Measurements from ENCODE around the gene PTBP1. TPM values are rescaled to one million over a fixed set of nuclear protein-coding genes. Genes with fewer than 3 reads are reported as not detected.

Gene PTBP1
- polyA plus RNA-seq, 3 donors, result 62.4 to 117 (median 81.6) TPM

GRCh38 chr19:772063-772462, 25.2 kb upstream of the PTBP1 start:
- H3K27me3 ChIP-seq (ENCODE audit: control insufficient read depth in 2 of 2, insufficient read depth in 2 of 2, low read length in 2 of 2), result no peaks in the 10 kb centered on the region
- peaks cover 0 to 3% (median 0%) of the 10 kb centered on the region in 7 donors for H3K9me3 Mint-ChIP-seq
- DNase-seq, result no peak
- H3K4me3 ChIP-seq (replicated peaks in 1 of 3; ENCODE audit: low read depth in 2 of 3, low read length in 3 of 3), result no peak overlapping the region
- peaks cover 4% of the 10 kb centered on the region for H3K4me1 Mint-ChIP-seq
- no peak for TF ChIP-seq CTCF (IDR thresholded peaks at IDR 0.05)
- no peak overlapping the region for H3K4me3 Mint-ChIP-seq
- H4K20me1 ChIP-seq (ENCODE audit: insufficient read depth, low read length), result no peaks in the 10 kb centered on the region
- peaks cover 4 to 15% (median 14%) of the 10 kb centered on the region in 3 donors for H3K27me3 Mint-ChIP-seq (ENCODE audit: low read depth in 3 of 3)
- H2AFZ ChIP-seq (ENCODE audit: insufficient read depth, low read depth, low read length, poor library complexity, severe bottlenecking), result no peak overlapping the region
- H3K9me3 ChIP-seq (replicated peaks in 1 of 2; ENCODE audit: control insufficient read depth in 1 of 2, insufficient read depth in 1 of 2, low read length in 2 of 2), result no peaks in the 10 kb centered on the region
- no peak overlapping the region for H3K9ac ChIP-seq (ENCODE audit: insufficient read depth, low read length, poor library complexity, severe bottlenecking)
- no peak overlapping the region for H3K4me2 ChIP-seq (replicated peaks; ENCODE audit: extremely low read depth, low read length, poor library complexity, severe bottlenecking)
- 83% methylated on average over 4 of the region's 5 CpGs for WGBS (ENCODE audit: insufficient coverage)
- peaks cover 0 to 3% of the 10 kb centered on the region in 2 donors for H3K4me1 ChIP-seq (ENCODE audit: control insufficient read depth in 1 of 2, insufficient read depth in 2 of 2, low read length in 2 of 2)
- no peaks in the 10 kb centered on the region for H3K36me3 Mint-ChIP-seq
- no peaks in the 10 kb centered on the region for H3K36me3 ChIP-seq (replicated peaks in 1 of 2; ENCODE audit: control insufficient read depth in 1 of 2, insufficient read depth in 2 of 2, low read length in 2 of 2)
- H3K79me2 ChIP-seq (ENCODE audit: insufficient read depth, low read length), result no peaks in the 10 kb centered on the region
- no peak overlapping the region for H3K27ac ChIP-seq (ENCODE audit: low read depth in 1 of 2, low read length in 2 of 2)
- intact Hi-C loops (cut with micrococcal nuclease), result loop anchor here (5.0 to 10.0 kb wide), 3 partner anchors 80 to 213 kb away; partner anchors contain the start of genes WDR18 (in 2 of the 2) and ELANE (in 1 of the 2)
- no peak overlapping the region for H3K27ac Mint-ChIP-seq

GRCh38 chr19:772730-773436, 24.4 kb upstream of the PTBP1 start:
- Histone ChIP-seq H3K27ac (ENCODE audit: low read depth in 1 of 2, low read length in 2 of 2) (no peak overlapping the region), H3K27me3 (ENCODE audit: control insufficient read depth in 2 of 2, insufficient read depth in 2 of 2, low read length in 2 of 2) (no peaks in the 10 kb centered on the region), H3K79me2 (ENCODE audit: insufficient read depth, low read length) (no peaks in the 10 kb centered on the region), H4K20me1 (ENCODE audit: insufficient read depth, low read length) (no peaks in the 10 kb centered on the region), H2AFZ (ENCODE audit: insufficient read depth, low read depth, low read length, poor library complexity, severe bottlenecking) (no peak overlapping the region), H3K4me2 (replicated peaks; ENCODE audit: extremely low read depth, low read length, poor library complexity, severe bottlenecking) (no peak overlapping the region), H3K4me1 (ENCODE audit: control insufficient read depth in 1 of 2, insufficient read depth in 2 of 2, low read length in 2 of 2) (peaks cover 0 to 3% of the 10 kb centered on the region in 2 donors), H3K9ac (ENCODE audit: insufficient read depth, low read length, poor library complexity, severe bottlenecking) (no peak overlapping the region), H3K9me3 (replicated peaks in 1 of 2; ENCODE audit: control insufficient read depth in 1 of 2, insufficient read depth in 1 of 2, low read length in 2 of 2) (no peaks in the 10 kb centered on the region), H3K36me3 (replicated peaks in 1 of 2; ENCODE audit: control insufficient read depth in 1 of 2, insufficient read depth in 2 of 2, low read length in 2 of 2) (no peaks in the 10 kb centered on the region), H3K4me3 (replicated peaks in 1 of 3; ENCODE audit: low read depth in 2 of 3, low read length in 3 of 3) (no peak overlapping the region)
- H3K9me3 Mint-ChIP-seq, result peaks cover 0 to 3% (median 0%) of the 10 kb centered on the region in 7 donors
- H3K27me3 Mint-ChIP-seq (ENCODE audit: low read depth in 3 of 3), result peaks cover 4 to 17% (median 13%) of the 10 kb centered on the region in 3 donors
- no peak for DNase-seq
- H3K27ac Mint-ChIP-seq, result no peak overlapping the region
- intact Hi-C loops (cut with micrococcal nuclease), result loop anchor here (5.0 to 10.0 kb wide), 3 partner anchors 79 to 212 kb away; partner anchors contain the start of genes WDR18 (in 2 of the 2) and ELANE (in 1 of the 2)
- no peak for TF ChIP-seq CTCF (IDR thresholded peaks at IDR 0.05)
- WGBS (ENCODE audit: insufficient coverage), result 96% methylated on average over 13 of the region's 18 CpGs
- H3K36me3 Mint-ChIP-seq, result no peaks in the 10 kb centered on the region
- H3K4me1 Mint-ChIP-seq, result peaks cover 4% of the 10 kb centered on the region
- H3K4me3 Mint-ChIP-seq, result no peak overlapping the region
